ENCODE results near the gene RSPH3.
"Not testable (repeated sequence)": the region's sequence is repeated elsewhere in the genome, so short reads cannot be mapped to it uniquely, and the experiment has no call there.

RSPH3 gene

GRCh38 chr6:159017757-159018559 is 18.0 kb upstream of the RSPH3 start:
- H4K5ac ChIP-seq (ENCODE audit: low read length), result no peak overlapping the region
- no peak overlapping the region for H4K8ac ChIP-seq (ENCODE audit: low read depth, low read length)
- WGBS (ENCODE audit: extremely low coverage, insufficient coverage, low lambda C conversion rate), result no CpG with 5 or more reads among the region's 3 CpGs

GRCh38 chr6:159014406-159014805 is 14.4 kb upstream of the RSPH3 start:
- Histone ChIP-seq H4K8ac (ENCODE audit: low read depth, low read length) (no peak overlapping the region), H3K79me2 (ENCODE audit: control insufficient read depth, insufficient read depth, low read length) (no peaks in the 10 kb centered on the region), H3K27ac (ENCODE audit: low read depth, low read length) (no peak overlapping the region), H3K4me1 (ENCODE audit: control insufficient read depth, low read depth, low read length) (no peaks in the 10 kb centered on the region), H2BK15ac (replicated peaks; ENCODE audit: low read depth) (no peak overlapping the region), H3K36me3 (ENCODE audit: control insufficient read depth, insufficient read depth, low read length) (no peaks in the 10 kb centered on the region), H3K56ac (ENCODE audit: low read length) (no peak overlapping the region), H3K27me3 (ENCODE audit: insufficient read depth, low read length, poor library complexity) (no peaks in the 10 kb centered on the region), H2AK5ac (ENCODE audit: low read length) (no peak overlapping the region), H3K18ac (ENCODE audit: low read length) (no peak overlapping the region), H2BK5ac (ENCODE audit: low read length) (no peak overlapping the region), H2BK120ac (ENCODE audit: low read depth, low read length) (no peak overlapping the region), H3K4ac (ENCODE audit: low read depth, low read length) (no peak overlapping the region), H3K23ac (ENCODE audit: low read length) (no peak overlapping the region), H3K4me2 (ENCODE audit: low read length) (no peak overlapping the region), H3K79me1 (ENCODE audit: low read length) (no peaks in the 10 kb centered on the region), H3K9ac (ENCODE audit: low read length) (no peak overlapping the region), H3K4me3 (ENCODE audit: low read length) (no peak overlapping the region), H4K5ac (ENCODE audit: low read length) (no peak overlapping the region)
- DNase-seq, result no peak

More at GRCh38 chr6:159017757-159018559, 18.0 kb upstream of the RSPH3 start:
- Histone ChIP-seq H2BK5ac (ENCODE audit: low read length) (no peak overlapping the region), H3K4me2 (ENCODE audit: low read length) (no peak overlapping the region), H3K36me3 (ENCODE audit: control insufficient read depth, insufficient read depth, low read length) (no peaks in the 10 kb centered on the region), H2BK15ac (replicated peaks; ENCODE audit: low read depth) (no peak overlapping the region), H2BK120ac (ENCODE audit: low read depth, low read length) (no peak overlapping the region), H3K4me3 (ENCODE audit: low read length) (no peak overlapping the region), H3K56ac (ENCODE audit: low read length) (no peak overlapping the region), H3K9ac (ENCODE audit: low read length) (no peak overlapping the region), H3K4me1 (ENCODE audit: control insufficient read depth, low read depth, low read length) (no peaks in the 10 kb centered on the region), H3K27me3 (ENCODE audit: insufficient read depth, low read length, poor library complexity) (no peaks in the 10 kb centered on the region), H3K27ac (ENCODE audit: low read depth, low read length) (no peak overlapping the region), H3K79me2 (ENCODE audit: control insufficient read depth, insufficient read depth, low read length) (no peaks in the 10 kb centered on the region), H3K4ac (ENCODE audit: low read depth, low read length) (no peak overlapping the region), H2AK5ac (ENCODE audit: low read length) (no peak overlapping the region), H3K79me1 (ENCODE audit: low read length) (no peaks in the 10 kb centered on the region), H3K18ac (ENCODE audit: low read length) (no peak overlapping the region), H3K23ac (ENCODE audit: low read length) (no peak overlapping the region)
- DNase-seq, result no peak

GRCh38 chr6:159013229-159013628 is 13.2 kb upstream of the RSPH3 start:
- Histone ChIP-seq H3K4me1 (ENCODE audit: control insufficient read depth, low read depth, low read length) (no peaks in the 10 kb centered on the region), H4K8ac (ENCODE audit: low read depth, low read length) (no peak overlapping the region), H3K23ac (ENCODE audit: low read length) (no peak overlapping the region), H2AK5ac (ENCODE audit: low read length) (no peak overlapping the region), H3K79me1 (ENCODE audit: low read length) (no peaks in the 10 kb centered on the region), H2BK120ac (ENCODE audit: low read depth, low read length) (no peak overlapping the region), H3K9ac (ENCODE audit: low read length) (no peak overlapping the region), H3K4me2 (ENCODE audit: low read length) (no peak overlapping the region), H3K4ac (ENCODE audit: low read depth, low read length) (no peak overlapping the region), H3K27me3 (ENCODE audit: insufficient read depth, low read length, poor library complexity) (no peaks in the 10 kb centered on the region), H3K18ac (ENCODE audit: low read length) (no peak overlapping the region), H3K79me2 (ENCODE audit: control insufficient read depth, insufficient read depth, low read length) (no peaks in the 10 kb centered on the region), H2BK15ac (replicated peaks; ENCODE audit: low read depth) (no peak overlapping the region), H4K5ac (ENCODE audit: low read length) (no peak overlapping the region), H3K27ac (ENCODE audit: low read depth, low read length) (no peak overlapping the region), H3K36me3 (ENCODE audit: control insufficient read depth, insufficient read depth, low read length) (no peaks in the 10 kb centered on the region), H3K56ac (ENCODE audit: low read length) (no peak overlapping the region), H2BK5ac (ENCODE audit: low read length) (no peak overlapping the region), H3K4me3 (ENCODE audit: low read length) (no peak overlapping the region)
- no peak for DNase-seq
- WGBS (ENCODE audit: extremely low coverage, insufficient coverage, low lambda C conversion rate), result no CpG with 5 or more reads among the region's 5 CpGs

GRCh38 chr6:159012201-159012600 is 12.2 kb upstream of the RSPH3 start:
- DNase-seq, result peak; percentile 44
- Histone ChIP-seq H3K79me1 (ENCODE audit: low read length) (no peaks in the 10 kb centered on the region), H3K79me2 (ENCODE audit: control insufficient read depth, insufficient read depth, low read length) (no peaks in the 10 kb centered on the region), H3K4ac (ENCODE audit: low read depth, low read length) (no peak overlapping the region), H3K4me2 (ENCODE audit: low read length) (no peak overlapping the region), H3K36me3 (ENCODE audit: control insufficient read depth, insufficient read depth, low read length) (no peaks in the 10 kb centered on the region), H3K56ac (ENCODE audit: low read length) (no peak overlapping the region), H2AK5ac (ENCODE audit: low read length) (no peak overlapping the region), H3K4me3 (ENCODE audit: low read length) (no peak overlapping the region), H3K27me3 (ENCODE audit: insufficient read depth, low read length, poor library complexity) (no peaks in the 10 kb centered on the region), H3K4me1 (ENCODE audit: control insufficient read depth, low read depth, low read length) (no peaks in the 10 kb centered on the region), H3K27ac (ENCODE audit: low read depth, low read length) (no peak overlapping the region), H4K5ac (ENCODE audit: low read length) (no peak overlapping the region), H4K8ac (ENCODE audit: low read depth, low read length) (no peak overlapping the region), H2BK15ac (replicated peaks; ENCODE audit: low read depth) (no peak overlapping the region), H2BK5ac (ENCODE audit: low read length) (no peak overlapping the region), H3K9ac (ENCODE audit: low read length) (no peak overlapping the region), H3K23ac (ENCODE audit: low read length) (no peak overlapping the region), H2BK120ac (ENCODE audit: low read depth, low read length) (no peak overlapping the region), H3K18ac (ENCODE audit: low read length) (no peak overlapping the region)
- WGBS (ENCODE audit: extremely low coverage, insufficient coverage, low lambda C conversion rate), result no CpG with 5 or more reads among the region's 4 CpGs

DNA sequence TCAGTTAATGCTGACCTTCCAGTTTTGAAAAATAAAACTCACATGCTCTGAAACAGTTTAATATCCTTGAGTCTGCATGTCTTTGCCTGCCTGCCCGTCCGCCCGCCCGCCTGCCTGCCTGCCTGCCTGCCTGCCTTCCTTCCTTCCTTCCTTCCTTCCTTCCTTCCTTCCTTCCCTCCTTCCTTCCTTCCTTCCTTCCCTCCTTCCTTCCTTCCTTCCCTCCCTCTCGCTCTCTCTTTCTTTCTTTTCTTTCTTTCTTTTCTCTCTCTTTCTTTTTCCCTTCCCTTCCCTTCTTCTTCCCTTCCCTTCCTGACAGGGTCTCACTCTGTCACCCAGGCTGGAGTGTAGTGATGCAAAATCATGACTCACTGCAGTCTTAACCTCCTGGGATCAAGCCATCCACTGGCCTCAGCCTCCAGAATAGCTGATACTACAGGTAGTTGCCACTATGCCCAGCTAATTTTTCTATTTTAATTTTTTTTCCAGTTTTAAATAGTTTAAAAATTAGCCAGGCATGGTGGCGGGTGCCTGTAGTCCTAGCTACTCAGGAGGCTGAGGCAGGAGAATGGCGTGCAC is 10.1 kb upstream of the RSPH3 start:
- not testable (repeated sequence) for DNase-seq; H2BK120ac ChIP-seq (ENCODE audit: low read depth, low read length); H3K27me3 ChIP-seq (ENCODE audit: insufficient read depth, low read length, poor library complexity); H4K8ac ChIP-seq (ENCODE audit: low read depth, low read length); H2AK5ac ChIP-seq (ENCODE audit: low read length); H4K5ac ChIP-seq (ENCODE audit: low read length); H3K4me2 ChIP-seq (ENCODE audit: low read length); H3K79me2 ChIP-seq (ENCODE audit: control insufficient read depth, insufficient read depth, low read length); H3K56ac ChIP-seq (ENCODE audit: low read length); H3K23ac ChIP-seq (ENCODE audit: low read length); H3K27ac ChIP-seq (ENCODE audit: low read depth, low read length); H3K18ac ChIP-seq (ENCODE audit: low read length); H2BK15ac ChIP-seq (replicated peaks; ENCODE audit: low read depth); H3K4ac ChIP-seq (ENCODE audit: low read depth, low read length); H3K4me1 ChIP-seq (ENCODE audit: control insufficient read depth, low read depth, low read length); H3K79me1 ChIP-seq (ENCODE audit: low read length); H3K36me3 ChIP-seq (ENCODE audit: control insufficient read depth, insufficient read depth, low read length); H2BK5ac ChIP-seq (ENCODE audit: low read length); H3K9ac ChIP-seq (ENCODE audit: low read length); H3K4me3 ChIP-seq (ENCODE audit: low read length)
- WGBS (ENCODE audit: extremely low coverage, insufficient coverage, low lambda C conversion rate), result no CpG with 5 or more reads among the region's 7 CpGs

All from mesendoderm (in vitro differentiated cells).